HEK293T (cell line): ENCODE measurements around the gene TMEM232.

Experiments
- CTCF ChIA-PET: fragments of 350-600 bp; formaldehyde crosslinking; extraction: SDS; loops from one replicate; lab custom pipeline; 2021; ENCODE audit warnings: antibody characterized with exemption, inconsistent platforms; lab: Yijun Ruan, JAX
- POLR2A ChIA-PET: fragments of 350-600 bp; formaldehyde crosslinking; extraction: SDS; loops from one replicate; lab custom pipeline; 2020; ENCODE audit warnings: antibody characterized with exemption, inconsistent platforms; lab: Yijun Ruan, JAX
- DNase-seq: peaks from one replicate; pipeline ENCODE4 v3.0.0; 2012; ENCODE audit warnings: mixed read lengths; ENCODE audit errors: extremely low spot score
- ARNT ChIP-seq: fragments of 450-650 bp; IDR thresholded peaks from 2 replicates; pipeline ENCODE4 v1.6.1; 2017; ENCODE audit warnings: mild to moderate bottlenecking
- BHLHE40 ChIP-seq: fragments of 450-650 bp; IDR thresholded peaks from 2 replicates; pipeline ENCODE4 v1.6.1; 2016; ENCODE audit warnings: mild to moderate bottlenecking, moderate library complexity, borderline replicate concordance
- CTBP1 ChIP-seq: fragments of 450-650 bp; IDR thresholded peaks from 2 replicates; pipeline ENCODE4 v1.6.1; 2016; ENCODE audit warnings: borderline replicate concordance
- ELF4 ChIP-seq: fragments of 450-650 bp; IDR thresholded peaks from 2 replicates; pipeline ENCODE4 v1.6.1; 2017; ENCODE audit warnings: antibody characterized with exemption
- FOXA1 ChIP-seq: fragments of 450-650 bp; IDR thresholded peaks from 2 replicates; pipeline ENCODE4 v1.6.1; 2016; ENCODE audit warnings: mild to moderate bottlenecking
- FOXK2 ChIP-seq: fragments of 450-650 bp; IDR thresholded peaks from 2 replicates; pipeline ENCODE4 v1.6.1; 2016; ENCODE audit warnings: mild to moderate bottlenecking
- FOXM1 ChIP-seq: fragments of 450-650 bp; IDR thresholded peaks from 2 replicates; pipeline ENCODE4 v1.6.1; 2017; ENCODE audit warnings: mild to moderate bottlenecking, borderline replicate concordance
- HDGF ChIP-seq: fragments of 450-650 bp; IDR thresholded peaks from 2 replicates; pipeline ENCODE4 v1.6.1; 2017; ENCODE audit warnings: antibody characterized with exemption, borderline replicate concordance
- L3MBTL2 ChIP-seq: fragments of 450-650 bp; conservative IDR thresholded peaks from 2 replicates; pipeline ENCODE4 v1.6.1; 2016; ENCODE audit warnings: mild to moderate bottlenecking
- LEF1 ChIP-seq: fragments of 450-650 bp; IDR thresholded peaks from 2 replicates; pipeline ENCODE4 v1.6.1; 2017; ENCODE audit warnings: mild to moderate bottlenecking, borderline replicate concordance
- NFRKB ChIP-seq: fragments of 450-650 bp; IDR thresholded peaks from 2 replicates; pipeline ENCODE4 v1.6.1; 2016; ENCODE audit warnings: mild to moderate bottlenecking, moderate library complexity
- PKNOX1 ChIP-seq: fragments of 450-650 bp; IDR thresholded peaks from 2 replicates; pipeline ENCODE4 v1.6.1; 2016
- SP1 ChIP-seq: fragments of 450-650 bp; IDR thresholded peaks from 2 replicates; pipeline ENCODE4 v1.6.1; 2017
- SUZ12 ChIP-seq: fragments of 450-650 bp; IDR thresholded peaks from 2 replicates; pipeline ENCODE4 v1.6.1; 2016; ENCODE audit warnings: mild to moderate bottlenecking
- TARDBP ChIP-seq: fragments of 450-650 bp; IDR thresholded peaks from 2 replicates; pipeline ENCODE4 v1.6.1; 2016
- ZNF384 ChIP-seq: fragments of 450-650 bp; IDR thresholded peaks from 2 replicates; pipeline ENCODE4 v1.6.1; 2016

TMEM232 gene

GRCh38 chr5:110414360-110414759 is 312.1 kb downstream of the TMEM232 start:
- POLR2A ChIA-PET: no interaction called here
- CTCF ChIA-PET: interaction anchor here (0.7 kb wide), 1 partner anchor 214 kb away, joined by 3 read pairs; no protein-coding TSS in a partner anchor
- no peak for TF ChIP-seq FOXA1
- no peak for TF ChIP-seq ELF4
- TF ChIP-seq NFRKB: no peak
- no peak for TF ChIP-seq PKNOX1
- no peak for TF ChIP-seq BHLHE40
- no peak for TF ChIP-seq SP1
- TF ChIP-seq ZNF384: no peak
- TF ChIP-seq FOXK2: no peak
- TF ChIP-seq FOXM1: no peak
- no peak for TF ChIP-seq CTBP1
- no peak for TF ChIP-seq LEF1
- TF ChIP-seq SUZ12: no peak
- no peak for TF ChIP-seq TARDBP
- TF ChIP-seq HDGF: no peak
- no peak for DNase-seq

GRCh38 chr5:110413856-110414255 is 312.6 kb downstream of the TMEM232 start:
- ChIA-PET POLR2A (no interaction called here), CTCF (no interaction called here)
- TF ChIP-seq SUZ12 (no peak), ARNT (no peak), ZNF384 (no peak), PKNOX1 (no peak), BHLHE40 (no peak), SP1 (no peak), FOXK2 (no peak)
- DNase-seq: no peak

- ChIA-PET POLR2A (no interaction called here), CTCF (no interaction called here)
- no peak for TF ChIP-seq PKNOX1
- no peak for TF ChIP-seq SUZ12
- TF ChIP-seq SP1: no peak
- no peak for TF ChIP-seq NFRKB
- no peak for TF ChIP-seq FOXM1
- no peak for TF ChIP-seq HDGF
- TF ChIP-seq ARNT: no peak
- no peak for TF ChIP-seq FOXA1
- no peak for TF ChIP-seq ZNF384
- TF ChIP-seq ELF4: no peak
- no peak for TF ChIP-seq L3MBTL2
- no peak for TF ChIP-seq TARDBP
- no peak for TF ChIP-seq FOXK2
- no peak for TF ChIP-seq BHLHE40
- no peak for TF ChIP-seq LEF1
- TF ChIP-seq CTBP1: no peak
- no peak for DNase-seq
These were observed 316.9 kb downstream of the TMEM232 start for GRCh38 chr5:110409571-110409970.

GRCh38 chr5:110402562-110402961 is 323.9 kb downstream of the TMEM232 start:
- no peak for DNase-seq
- TF ChIP-seq NFRKB (no peak), PKNOX1 (peak; percentile 19; the same call in 1 of the 2 replicates)
- ChIA-PET CTCF (no interaction called here), POLR2A (no interaction called here)

- ChIA-PET CTCF (no interaction called here), POLR2A (no interaction called here)
- TF ChIP-seq SP1 (no peak), ARNT (no peak), HDGF (no peak), ZNF384 (no peak), SUZ12 (no peak), FOXM1 (no peak), L3MBTL2 (no peak), PKNOX1 (no peak), LEF1 (no peak), CTBP1 (no peak), FOXA1 (no peak)
- no peak for DNase-seq
These were observed 324.6 kb downstream of the TMEM232 start for GRCh38 chr5:110401881-110402280.

GRCh38 chr5:110398951-110399350 is 327.5 kb downstream of the TMEM232 start:
- CTCF ChIA-PET: no interaction called here
- TF ChIP-seq CTBP1: no peak
- TF ChIP-seq SP1: no peak
- no peak for TF ChIP-seq ARNT
- no peak for TF ChIP-seq PKNOX1
- TF ChIP-seq FOXM1: no peak
- TF ChIP-seq LEF1: no peak
- no peak for TF ChIP-seq TARDBP
- no peak for TF ChIP-seq FOXA1
- TF ChIP-seq L3MBTL2: no peak
- TF ChIP-seq NFRKB: no peak
- DNase-seq: no peak
- POLR2A ChIA-PET: no interaction called here
